GM23338 (cell line): Measurements from ENCODE around the gene APOL3.

ENCODE experiments used
- CREB1 ChIP-seq: fragments of 250-450 bp; sonication (Bioruptor Pico); IDR thresholded peaks from 2 replicates; pipeline ENCODE4 v1.5.0; 2020; ENCODE audit warnings: low read depth, mild to moderate bottlenecking, moderate library complexity
- EZH2 ChIP-seq: fragments of 200-600 bp; sonication (generic); IDR thresholded peaks from one replicate; pipeline ENCODE4 v1.8.0; 2017; ENCODE audit warnings: antibody characterized with exemption, mild to moderate bottlenecking, low read depth; ENCODE audit not compliant: unreplicated experiment
- EZH2phosphoT487 ChIP-seq: fragments of 200-600 bp; sonication (generic); IDR thresholded peaks from one replicate; pipeline ENCODE4 v1.8.1; 2018; ENCODE audit warnings: antibody characterized with exemption; ENCODE audit not compliant: unreplicated experiment
- JUNB ChIP-seq: IDR thresholded peaks from one replicate; pipeline ENCODE4 v1.6.1; 2016; ENCODE audit warnings: antibody characterized with exemption; ENCODE audit not compliant: unreplicated experiment
- POLR2AphosphoS5 ChIP-seq: IDR thresholded peaks from 2 replicates; pipeline ENCODE4 v1.6.1; 2016; ENCODE audit warnings: antibody characterized with exemption, low read depth
- ZNF114 ChIP-seq: fragments of 250-450 bp; sonication (Bioruptor Pico); IDR thresholded peaks from 2 replicates; pipeline ENCODE4 v1.5.0; 2020; ENCODE audit warnings: mild to moderate bottlenecking, moderate library complexity
- TF ChIP-seq, protein P1 (sequence below), 2 experiments: fragments of 200-600 bp in 1 of 2; sonication (generic) in 1 of 2; conservative IDR thresholded peaks; 2 replicates each; pipeline versions ENCODE4 v1.5.1 to v1.6.1; 2016 to 2017; ENCODE audit warnings: antibody characterized with exemption in 2 of 2, low read depth in 2 of 2, mild to moderate bottlenecking in 2 of 2, moderate library complexity in 1 of 2
- TF ChIP-seq, protein P2 (sequence below): IDR thresholded peaks from 2 replicates; pipeline ENCODE4 v1.6.1; 2016; ENCODE audit warnings: antibody characterized with exemption
- TF ChIP-seq, protein P3 (sequence below): IDR thresholded peaks from one replicate; pipeline ENCODE4 v1.6.1; 2018; ENCODE audit warnings: antibody characterized with exemption; ENCODE audit not compliant: unreplicated experiment

DNA sequence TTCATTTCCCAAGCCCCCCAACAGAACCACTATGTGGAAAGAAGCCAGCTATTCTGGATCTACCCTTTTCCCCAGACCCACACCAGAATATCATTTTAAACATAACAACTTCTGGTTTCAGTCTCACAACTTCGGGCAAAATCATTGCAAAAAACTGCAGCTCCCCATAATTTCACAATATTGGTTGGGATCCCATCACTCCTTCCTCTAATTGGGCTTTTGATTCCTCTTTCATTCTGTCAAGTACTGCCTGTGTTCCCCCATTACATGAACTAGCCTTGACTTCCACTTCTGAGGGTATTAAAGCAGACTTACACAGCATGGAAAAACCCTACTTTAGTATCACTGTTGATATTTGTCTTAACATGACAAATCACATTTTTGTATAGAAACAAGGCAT, 4.1 kb upstream of the APOL3 start:
- TF ChIP-seq, protein P1, sequence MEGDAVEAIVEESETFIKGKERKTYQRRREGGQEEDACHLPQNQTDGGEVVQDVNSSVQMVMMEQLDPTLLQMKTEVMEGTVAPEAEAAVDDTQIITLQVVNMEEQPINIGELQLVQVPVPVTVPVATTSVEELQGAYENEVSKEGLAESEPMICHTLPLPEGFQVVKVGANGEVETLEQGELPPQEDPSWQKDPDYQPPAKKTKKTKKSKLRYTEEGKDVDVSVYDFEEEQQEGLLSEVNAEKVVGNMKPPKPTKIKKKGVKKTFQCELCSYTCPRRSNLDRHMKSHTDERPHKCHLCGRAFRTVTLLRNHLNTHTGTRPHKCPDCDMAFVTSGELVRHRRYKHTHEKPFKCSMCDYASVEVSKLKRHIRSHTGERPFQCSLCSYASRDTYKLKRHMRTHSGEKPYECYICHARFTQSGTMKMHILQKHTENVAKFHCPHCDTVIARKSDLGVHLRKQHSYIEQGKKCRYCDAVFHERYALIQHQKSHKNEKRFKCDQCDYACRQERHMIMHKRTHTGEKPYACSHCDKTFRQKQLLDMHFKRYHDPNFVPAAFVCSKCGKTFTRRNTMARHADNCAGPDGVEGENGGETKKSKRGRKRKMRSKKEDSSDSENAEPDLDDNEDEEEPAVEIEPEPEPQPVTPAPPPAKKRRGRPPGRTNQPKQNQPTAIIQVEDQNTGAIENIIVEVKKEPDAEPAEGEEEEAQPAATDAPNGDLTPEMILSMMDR (conservative IDR thresholded peaks at IDR 0.05; ENCODE audit: low read depth in 2 of 2): no peak
- TF ChIP-seq POLR2AphosphoS5 (no peak), ZNF114 (CRISPR knock-in tag) (no peak), EZH2phosphoT487 (no peak), EZH2 (no peak), CREB1 (CRISPR knock-in tag) (no peak), JUNB (no peak)
- TF ChIP-seq, protein P2, sequence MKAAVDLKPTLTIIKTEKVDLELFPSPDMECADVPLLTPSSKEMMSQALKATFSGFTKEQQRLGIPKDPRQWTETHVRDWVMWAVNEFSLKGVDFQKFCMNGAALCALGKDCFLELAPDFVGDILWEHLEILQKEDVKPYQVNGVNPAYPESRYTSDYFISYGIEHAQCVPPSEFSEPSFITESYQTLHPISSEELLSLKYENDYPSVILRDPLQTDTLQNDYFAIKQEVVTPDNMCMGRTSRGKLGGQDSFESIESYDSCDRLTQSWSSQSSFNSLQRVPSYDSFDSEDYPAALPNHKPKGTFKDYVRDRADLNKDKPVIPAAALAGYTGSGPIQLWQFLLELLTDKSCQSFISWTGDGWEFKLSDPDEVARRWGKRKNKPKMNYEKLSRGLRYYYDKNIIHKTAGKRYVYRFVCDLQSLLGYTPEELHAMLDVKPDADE: no peak
- TF ChIP-seq, protein P3, sequence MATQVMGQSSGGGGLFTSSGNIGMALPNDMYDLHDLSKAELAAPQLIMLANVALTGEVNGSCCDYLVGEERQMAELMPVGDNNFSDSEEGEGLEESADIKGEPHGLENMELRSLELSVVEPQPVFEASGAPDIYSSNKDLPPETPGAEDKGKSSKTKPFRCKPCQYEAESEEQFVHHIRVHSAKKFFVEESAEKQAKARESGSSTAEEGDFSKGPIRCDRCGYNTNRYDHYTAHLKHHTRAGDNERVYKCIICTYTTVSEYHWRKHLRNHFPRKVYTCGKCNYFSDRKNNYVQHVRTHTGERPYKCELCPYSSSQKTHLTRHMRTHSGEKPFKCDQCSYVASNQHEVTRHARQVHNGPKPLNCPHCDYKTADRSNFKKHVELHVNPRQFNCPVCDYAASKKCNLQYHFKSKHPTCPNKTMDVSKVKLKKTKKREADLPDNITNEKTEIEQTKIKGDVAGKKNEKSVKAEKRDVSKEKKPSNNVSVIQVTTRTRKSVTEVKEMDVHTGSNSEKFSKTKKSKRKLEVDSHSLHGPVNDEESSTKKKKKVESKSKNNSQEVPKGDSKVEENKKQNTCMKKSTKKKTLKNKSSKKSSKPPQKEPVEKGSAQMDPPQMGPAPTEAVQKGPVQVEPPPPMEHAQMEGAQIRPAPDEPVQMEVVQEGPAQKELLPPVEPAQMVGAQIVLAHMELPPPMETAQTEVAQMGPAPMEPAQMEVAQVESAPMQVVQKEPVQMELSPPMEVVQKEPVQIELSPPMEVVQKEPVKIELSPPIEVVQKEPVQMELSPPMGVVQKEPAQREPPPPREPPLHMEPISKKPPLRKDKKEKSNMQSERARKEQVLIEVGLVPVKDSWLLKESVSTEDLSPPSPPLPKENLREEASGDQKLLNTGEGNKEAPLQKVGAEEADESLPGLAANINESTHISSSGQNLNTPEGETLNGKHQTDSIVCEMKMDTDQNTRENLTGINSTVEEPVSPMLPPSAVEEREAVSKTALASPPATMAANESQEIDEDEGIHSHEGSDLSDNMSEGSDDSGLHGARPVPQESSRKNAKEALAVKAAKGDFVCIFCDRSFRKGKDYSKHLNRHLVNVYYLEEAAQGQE: no peak
